IMR-90 (cell line): ENCODE measurements around the gene KIFAP3.

Source experiments
- ELK1 ChIP-seq: fragments of 150-350 bp; IDR thresholded peaks from 2 replicates; pipeline ENCODE4 v1.6.1; 2016; ENCODE audit warnings: low read depth, mild to moderate bottlenecking, low read length, moderate library complexity, borderline replicate concordance
- FOS ChIP-seq: fragments of 150-350 bp; IDR thresholded peaks from 2 replicates; pipeline ENCODE4 v1.6.1; 2016; ENCODE audit warnings: low read depth, low read length
- MXI1 ChIP-seq: IDR thresholded peaks from 2 replicates; pipeline ENCODE4 v1.6.1; 2012; ENCODE audit warnings: low read depth, mild to moderate bottlenecking, low read length, moderate library complexity, borderline replicate concordance
- RAD21 ChIP-seq: IDR thresholded peaks from 2 replicates; pipeline ENCODE4 v1.6.1; 2012; ENCODE audit warnings: low read length, improper control_type of control experiment
- SMC3 ChIP-seq: fragments of 150-350 bp; IDR thresholded peaks from 2 replicates; pipeline ENCODE4 v1.6.1; 2016; ENCODE audit warnings: low read depth, mild to moderate bottlenecking, antibody characterized with exemption, low read length, moderate library complexity
- TF ChIP-seq, protein P1 (sequence below): conservative IDR thresholded peaks from 2 replicates; pipeline ENCODE4 v1.5.1; 2012; ENCODE audit warnings: mild to moderate bottlenecking, low read depth, low read length, improper control_type of control experiment

DNA sequence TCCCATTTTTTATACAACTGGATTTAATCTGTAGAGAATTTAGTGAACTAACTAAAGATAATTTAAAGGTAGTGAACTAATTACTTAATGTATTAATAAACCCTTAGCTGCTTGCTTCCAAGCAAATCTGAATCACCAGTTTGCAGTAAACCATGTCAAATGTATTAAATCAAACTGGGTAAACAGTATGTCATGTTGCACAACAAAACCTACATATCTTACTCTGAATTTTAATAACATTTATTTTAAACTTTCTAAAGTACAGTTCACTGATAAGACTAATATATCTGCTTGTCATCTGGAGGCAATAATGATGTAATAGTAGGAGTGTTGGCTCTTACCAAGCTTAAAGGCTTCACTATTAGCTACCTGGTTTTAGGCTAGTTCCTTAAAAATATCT, 128.3 kb downstream of the KIFAP3 start:
- TF ChIP-seq, protein P1, sequence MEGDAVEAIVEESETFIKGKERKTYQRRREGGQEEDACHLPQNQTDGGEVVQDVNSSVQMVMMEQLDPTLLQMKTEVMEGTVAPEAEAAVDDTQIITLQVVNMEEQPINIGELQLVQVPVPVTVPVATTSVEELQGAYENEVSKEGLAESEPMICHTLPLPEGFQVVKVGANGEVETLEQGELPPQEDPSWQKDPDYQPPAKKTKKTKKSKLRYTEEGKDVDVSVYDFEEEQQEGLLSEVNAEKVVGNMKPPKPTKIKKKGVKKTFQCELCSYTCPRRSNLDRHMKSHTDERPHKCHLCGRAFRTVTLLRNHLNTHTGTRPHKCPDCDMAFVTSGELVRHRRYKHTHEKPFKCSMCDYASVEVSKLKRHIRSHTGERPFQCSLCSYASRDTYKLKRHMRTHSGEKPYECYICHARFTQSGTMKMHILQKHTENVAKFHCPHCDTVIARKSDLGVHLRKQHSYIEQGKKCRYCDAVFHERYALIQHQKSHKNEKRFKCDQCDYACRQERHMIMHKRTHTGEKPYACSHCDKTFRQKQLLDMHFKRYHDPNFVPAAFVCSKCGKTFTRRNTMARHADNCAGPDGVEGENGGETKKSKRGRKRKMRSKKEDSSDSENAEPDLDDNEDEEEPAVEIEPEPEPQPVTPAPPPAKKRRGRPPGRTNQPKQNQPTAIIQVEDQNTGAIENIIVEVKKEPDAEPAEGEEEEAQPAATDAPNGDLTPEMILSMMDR = no peak
- TF ChIP-seq FOS (no peak), MXI1 (no peak), ELK1 (no peak), SMC3 (no peak), RAD21 (no peak)
